ENCODE results near the gene SLC12A7. TPM values are rescaled to one million over a fixed set of nuclear protein-coding genes. Genes with fewer than 3 reads are reported as not detected.

Gene SLC12A7
- total RNA-seq, 1 donor from 2014 or later, result 30.5 TPM

GRCh38 chr5:1017691-1018455 lies 94.0 kb downstream of the SLC12A7 start:
- DNase-seq (ENCODE audit: low read depth), result no peak
- Mint-ChIP-seq H3K4me1 (ENCODE audit: low read depth, unreplicated experiment) (no peaks in the 10 kb centered on the region), H3K27me3 (ENCODE audit: low read depth, unreplicated experiment) (peaks cover 34% of the 10 kb centered on the region), H3K36me3 (ENCODE audit: low read depth, unreplicated experiment) (no peaks in the 10 kb centered on the region), H3K4me3 (ENCODE audit: unreplicated experiment) (no peak overlapping the region), H3K9me3 (ENCODE audit: unreplicated experiment) (no peaks in the 10 kb centered on the region), H3K27ac (ENCODE audit: unreplicated experiment) (no peak overlapping the region)
- no peaks in the 10 kb centered on the region for H3K4me1 ChIP-seq (ENCODE audit: insufficient read depth, low read length)
- peaks cover 19% of the 10 kb centered on the region for H3K27me3 ChIP-seq (ENCODE audit: insufficient read depth, low read length)
- no peaks in the 10 kb centered on the region for H3K79me2 ChIP-seq (ENCODE audit: insufficient read depth, low read length)
- no peak for FAIRE-seq
- no peak overlapping the region for H3K27ac ChIP-seq (ENCODE audit: low read depth, low read length)
- TF ChIP-seq CTCF (IDR thresholded peaks at IDR 0.05; ENCODE audit: insufficient read depth, low read depth, low read length) (no peak), EZH2 (IDR thresholded peaks at IDR 0.05; ENCODE audit: insufficient read depth, low read length) (no peak)
- H3K9ac ChIP-seq (ENCODE audit: low read length), result no peak overlapping the region
- H2AFZ ChIP-seq (ENCODE audit: low read depth, low read length), result no peak overlapping the region
- H3K9me3 ChIP-seq (ENCODE audit: insufficient read depth, low read depth, low read length), result no peaks in the 10 kb centered on the region
- H4K20me1 ChIP-seq (ENCODE audit: insufficient read depth, low read length), result no peaks in the 10 kb centered on the region
- H3K4me3 ChIP-seq (ENCODE audit: insufficient read depth, low read depth, low read length), result no peak overlapping the region
- H3K4me2 ChIP-seq (ENCODE audit: low read length), result no peak overlapping the region
- no peaks in the 10 kb centered on the region for H3K36me3 ChIP-seq (ENCODE audit: insufficient read depth, low read length)

GRCh38 chr5:1017056-1017455 lies 94.8 kb downstream of the SLC12A7 start:
- FAIRE-seq (no peak), DNase-seq (ENCODE audit: low read depth) (no peak)
- H3K79me2 ChIP-seq (ENCODE audit: insufficient read depth, low read length), result no peaks in the 10 kb centered on the region
- no peaks in the 10 kb centered on the region for H3K9me3 ChIP-seq (ENCODE audit: insufficient read depth, low read depth, low read length)
- no peaks in the 10 kb centered on the region for H4K20me1 ChIP-seq (ENCODE audit: insufficient read depth, low read length)
- no peak overlapping the region for H3K27ac Mint-ChIP-seq (ENCODE audit: unreplicated experiment)
- no peaks in the 10 kb centered on the region for H3K9me3 Mint-ChIP-seq (ENCODE audit: unreplicated experiment)
- no peak overlapping the region for H3K4me3 Mint-ChIP-seq (ENCODE audit: unreplicated experiment)
- no peaks in the 10 kb centered on the region for H3K36me3 ChIP-seq (ENCODE audit: insufficient read depth, low read length)
- no peaks in the 10 kb centered on the region for H3K4me1 Mint-ChIP-seq (ENCODE audit: low read depth, unreplicated experiment)
- H3K27me3 Mint-ChIP-seq (ENCODE audit: low read depth, unreplicated experiment), result peaks cover 38% of the 10 kb centered on the region
- H3K4me2 ChIP-seq (ENCODE audit: low read length), result no peak overlapping the region
- H3K27ac ChIP-seq (ENCODE audit: low read depth, low read length), result no peak overlapping the region
- H2AFZ ChIP-seq (ENCODE audit: low read depth, low read length), result no peak overlapping the region
- no peaks in the 10 kb centered on the region for H3K4me1 ChIP-seq (ENCODE audit: insufficient read depth, low read length)
- H3K9ac ChIP-seq (ENCODE audit: low read length), result no peak overlapping the region
- H3K27me3 ChIP-seq (ENCODE audit: insufficient read depth, low read length), result peaks cover 19% of the 10 kb centered on the region
- H3K36me3 Mint-ChIP-seq (ENCODE audit: low read depth, unreplicated experiment), result no peaks in the 10 kb centered on the region
- TF ChIP-seq EZH2 (IDR thresholded peaks at IDR 0.05; ENCODE audit: insufficient read depth, low read length), result no peak
- TF ChIP-seq CTCF (IDR thresholded peaks at IDR 0.05; ENCODE audit: insufficient read depth, low read depth, low read length), result no peak
- H3K4me3 ChIP-seq (ENCODE audit: insufficient read depth, low read depth, low read length), result no peak overlapping the region

DNA sequence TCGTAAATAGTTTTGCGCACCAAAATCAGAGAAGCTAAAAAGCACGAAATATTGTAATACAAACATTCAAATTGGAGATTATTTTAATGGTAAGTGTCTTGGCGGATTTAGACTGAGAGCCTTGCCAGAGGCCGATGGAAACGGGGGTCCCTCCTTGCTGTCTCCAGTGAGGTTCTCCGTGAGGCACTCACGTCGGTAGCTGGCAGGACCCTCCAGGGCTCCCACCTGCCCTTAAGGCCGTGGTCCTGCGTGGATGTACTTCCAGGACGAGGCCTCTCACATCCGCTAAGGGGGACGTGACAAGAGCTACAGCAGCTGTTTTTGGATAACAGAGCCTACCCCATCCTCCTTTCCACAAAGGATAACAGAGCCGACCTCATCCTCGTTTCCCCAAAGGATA lies 95.4 kb downstream of the SLC12A7 start:
- DNase-seq (ENCODE audit: low read depth) (no peak), FAIRE-seq (no peak)
- H3K27ac Mint-ChIP-seq (ENCODE audit: unreplicated experiment), result no peak overlapping the region
- Histone ChIP-seq H3K36me3 (ENCODE audit: insufficient read depth, low read length) (no peaks in the 10 kb centered on the region), H2AFZ (ENCODE audit: low read depth, low read length) (no peak overlapping the region), H3K4me3 (ENCODE audit: insufficient read depth, low read depth, low read length) (no peak overlapping the region), H3K27me3 (ENCODE audit: insufficient read depth, low read length) (peaks cover 19% of the 10 kb centered on the region), H3K79me2 (ENCODE audit: insufficient read depth, low read length) (no peaks in the 10 kb centered on the region), H4K20me1 (ENCODE audit: insufficient read depth, low read length) (no peaks in the 10 kb centered on the region), H3K4me1 (ENCODE audit: insufficient read depth, low read length) (no peaks in the 10 kb centered on the region), H3K27ac (ENCODE audit: low read depth, low read length) (no peak overlapping the region), H3K9me3 (ENCODE audit: insufficient read depth, low read depth, low read length) (no peaks in the 10 kb centered on the region), H3K4me2 (ENCODE audit: low read length) (no peak overlapping the region), H3K9ac (ENCODE audit: low read length) (no peak overlapping the region)
- no peaks in the 10 kb centered on the region for H3K9me3 Mint-ChIP-seq (ENCODE audit: unreplicated experiment)
- no peak overlapping the region for H3K4me3 Mint-ChIP-seq (ENCODE audit: unreplicated experiment)
- H3K36me3 Mint-ChIP-seq (ENCODE audit: low read depth, unreplicated experiment), result no peaks in the 10 kb centered on the region
- H3K27me3 Mint-ChIP-seq (ENCODE audit: low read depth, unreplicated experiment), result peaks cover 44% of the 10 kb centered on the region
- no peak for TF ChIP-seq EZH2 (IDR thresholded peaks at IDR 0.05; ENCODE audit: insufficient read depth, low read length)
- no peak for TF ChIP-seq CTCF (IDR thresholded peaks at IDR 0.05; ENCODE audit: insufficient read depth, low read depth, low read length)
- no peaks in the 10 kb centered on the region for H3K4me1 Mint-ChIP-seq (ENCODE audit: low read depth, unreplicated experiment)

Measured in astrocyte (in vitro differentiated cells and primary cell).